Adipocyte (in vitro differentiated cells): ENCODE data around the gene VILL.
"Not testable (repeated sequence)": the region's sequence is repeated elsewhere in the genome, so short reads cannot be mapped to it uniquely, and the experiment has no call there.

Experiments
- DNase-seq: peaks from one replicate; pipeline ENCODE4 v3.0.0-alpha.2; 2015; ENCODE audit warnings: low read depth
- H3K27me3 ChIP-seq: replicated peaks from 2 replicates; pipeline ENCODE4 v1.7.0; 2013; ENCODE audit warnings: mild to moderate bottlenecking, low read length, moderate library complexity; ENCODE audit not compliant: control insufficient read depth, insufficient read depth
- H3K36me3 ChIP-seq: 2 replicates; pipeline ENCODE4 v1.7.0; 2013; ENCODE audit warnings: low read length, mild to moderate bottlenecking, moderate library complexity; ENCODE audit not compliant: control insufficient read depth, insufficient read depth, severe bottlenecking
- H3K4me1 ChIP-seq: 2 replicates; pipeline ENCODE4 v1.7.0; 2013; ENCODE audit warnings: mild to moderate bottlenecking, low read length, moderate library complexity; ENCODE audit not compliant: control insufficient read depth, insufficient read depth
- H3K4me3 ChIP-seq: 2 replicates; pipeline ENCODE4 v1.7.0; 2013; ENCODE audit warnings: mild to moderate bottlenecking, low read length, moderate library complexity
- H3K9ac ChIP-seq: 2 replicates; pipeline ENCODE4 v1.7.0; 2013; ENCODE audit warnings: mild to moderate bottlenecking, low read length, moderate library complexity
- H3K9me3 ChIP-seq: 2 replicates; pipeline ENCODE4 v1.7.0; 2013; ENCODE audit warnings: mild to moderate bottlenecking, low read length, moderate library complexity; ENCODE audit not compliant: control insufficient read depth

Gene VILL

GRCh38 chr3:37964716-37965115 is 25.9 kb upstream of the VILL start:
- Histone ChIP-seq H3K4me1 (peaks cover 18% of the 10 kb centered on the region), H3K9me3 (no peaks in the 10 kb centered on the region), H3K9ac (no peak overlapping the region), H3K4me3 (no peak overlapping the region), H3K27me3 (no peaks in the 10 kb centered on the region), H3K36me3 (peaks cover 9% of the 10 kb centered on the region)
- no peak for DNase-seq

DNA sequence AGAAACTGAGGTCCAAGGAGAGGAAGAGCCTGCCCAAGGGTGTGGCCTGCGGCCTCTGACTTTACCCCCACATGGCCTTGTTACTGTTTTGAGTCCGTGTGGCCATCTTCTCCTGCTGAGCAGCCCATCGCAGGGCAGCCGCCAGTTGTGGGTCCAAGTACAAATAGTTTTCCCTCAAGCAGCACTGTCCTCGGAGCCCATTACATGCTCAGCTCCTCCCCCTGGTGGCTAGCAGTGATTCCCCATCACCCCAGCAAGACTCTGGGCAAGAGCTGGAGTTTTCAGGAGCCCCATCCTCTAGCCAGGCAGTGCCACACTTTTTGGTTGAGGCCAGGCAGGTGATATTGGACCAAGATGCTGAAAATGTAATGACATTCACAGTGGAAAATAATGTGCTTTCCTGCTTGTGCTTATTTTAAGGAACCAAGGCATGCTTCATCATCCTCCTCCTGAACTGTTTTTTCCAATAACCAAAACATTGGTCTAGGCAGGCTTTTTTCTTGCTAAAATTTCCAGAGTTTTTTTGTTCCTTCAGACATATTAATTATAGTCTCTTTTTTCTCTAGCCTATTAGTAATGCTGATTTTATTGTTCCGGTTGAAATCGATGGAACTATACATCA is 23.2 kb upstream of the VILL start:
- no peaks in the 10 kb centered on the region for H3K27me3 ChIP-seq
- peaks cover 18% of the 10 kb centered on the region for H3K4me1 ChIP-seq
- H3K4me3 ChIP-seq = no peak overlapping the region
- no peaks in the 10 kb centered on the region for H3K9me3 ChIP-seq
- peak; percentile 69 for DNase-seq
- H3K36me3 ChIP-seq = peaks cover 19% of the 10 kb centered on the region
- H3K9ac ChIP-seq = no peak overlapping the region

DNA sequence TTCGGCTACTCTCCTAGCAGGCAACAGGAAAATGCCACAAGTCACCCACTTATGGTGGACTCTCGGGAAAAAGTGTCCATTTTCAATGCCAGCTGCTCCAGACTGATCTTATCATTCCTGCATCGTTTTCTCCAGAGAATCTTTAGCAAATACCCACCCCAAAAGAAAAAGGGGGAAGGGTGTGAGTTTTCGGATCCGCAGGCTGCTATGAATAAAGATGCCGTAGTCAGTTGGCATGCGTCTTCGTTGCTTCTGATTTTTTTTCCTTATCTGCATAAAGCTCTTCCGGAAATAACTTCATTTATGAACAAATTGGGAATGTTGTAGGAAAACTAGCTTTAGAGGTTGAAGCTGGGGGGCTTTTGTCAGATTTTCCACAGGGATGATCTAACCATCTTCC is 22.4 kb upstream of the VILL start:
- Histone ChIP-seq H3K36me3 (peaks cover 20% of the 10 kb centered on the region), H3K4me1 (peaks cover 12% of the 10 kb centered on the region)

DNA sequence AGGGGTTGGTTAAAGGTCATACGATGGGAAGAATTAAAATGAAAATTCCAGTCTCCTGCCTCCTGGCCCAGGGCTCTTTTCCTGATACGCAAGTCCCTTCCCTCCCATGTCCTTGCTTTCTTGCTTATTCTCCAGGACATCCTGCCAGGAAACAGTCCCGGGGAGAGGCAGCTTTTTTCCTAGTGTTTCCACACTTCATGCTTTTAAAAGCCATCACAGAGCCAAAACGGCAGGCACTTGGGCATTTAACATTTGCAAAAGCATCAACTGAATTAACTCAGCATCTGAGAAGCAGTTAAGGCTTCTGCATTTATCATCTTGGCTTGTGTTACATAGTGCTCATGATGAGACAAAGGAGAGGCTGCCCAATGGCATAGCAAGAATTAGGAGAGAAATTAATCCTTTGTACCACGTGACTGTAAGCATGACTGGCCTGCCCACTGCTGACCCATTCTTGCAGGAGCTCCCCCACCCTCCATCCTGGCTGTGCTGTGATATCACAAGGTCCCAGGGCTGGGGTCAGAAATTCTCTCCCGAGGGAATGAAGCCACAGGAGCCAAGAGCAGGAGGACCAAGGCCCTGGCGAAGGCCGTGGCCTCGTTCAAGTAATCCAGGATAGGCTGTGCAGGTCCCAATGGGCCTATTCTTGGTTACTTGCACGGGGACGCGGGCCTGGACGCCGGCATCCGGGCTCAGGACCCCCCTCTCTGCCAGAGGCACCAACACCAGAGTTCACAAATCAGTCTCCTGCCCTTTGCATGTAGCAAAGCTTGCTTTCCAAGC is 21.6 kb upstream of the VILL start:
- Histone ChIP-seq H3K27me3 (no peaks in the 10 kb centered on the region), H3K9me3 (no peaks in the 10 kb centered on the region), H3K4me1 (peaks cover 9% of the 10 kb centered on the region), H3K36me3 (peaks cover 22% of the 10 kb centered on the region), H3K4me3 (no peak overlapping the region), H3K9ac (peak overlapping the region; percentile 17)
- no peak for DNase-seq

More for the DNA sequence above, 22.4 kb upstream of the VILL start:
- no peaks in the 10 kb centered on the region for H3K27me3 ChIP-seq
- H3K9ac ChIP-seq = peak overlapping the region; percentile 17
- no peak overlapping the region for H3K4me3 ChIP-seq
- no peaks in the 10 kb centered on the region for H3K9me3 ChIP-seq
- no peak for DNase-seq

GRCh38 chr3:37969596-37970100 is 20.9 kb upstream of the VILL start:
- no peak overlapping the region for H3K4me3 ChIP-seq
- H3K9ac ChIP-seq = no peak overlapping the region
- H3K9me3 ChIP-seq = no peaks in the 10 kb centered on the region
- peaks cover 9% of the 10 kb centered on the region for H3K4me1 ChIP-seq
- no peaks in the 10 kb centered on the region for H3K27me3 ChIP-seq
- H3K36me3 ChIP-seq = peaks cover 22% of the 10 kb centered on the region
- no peak for DNase-seq

- Histone ChIP-seq H3K4me1 (peaks cover 9% of the 10 kb centered on the region), H3K9ac (no peak overlapping the region), H3K36me3 (peaks cover 17% of the 10 kb centered on the region), H3K4me3 (no peak overlapping the region), H3K9me3 (no peaks in the 10 kb centered on the region), H3K27me3 (no peaks in the 10 kb centered on the region)
- no peak for DNase-seq
Observed at GRCh38 chr3:37970802-37971201, 19.8 kb upstream of the VILL start.

DNA sequence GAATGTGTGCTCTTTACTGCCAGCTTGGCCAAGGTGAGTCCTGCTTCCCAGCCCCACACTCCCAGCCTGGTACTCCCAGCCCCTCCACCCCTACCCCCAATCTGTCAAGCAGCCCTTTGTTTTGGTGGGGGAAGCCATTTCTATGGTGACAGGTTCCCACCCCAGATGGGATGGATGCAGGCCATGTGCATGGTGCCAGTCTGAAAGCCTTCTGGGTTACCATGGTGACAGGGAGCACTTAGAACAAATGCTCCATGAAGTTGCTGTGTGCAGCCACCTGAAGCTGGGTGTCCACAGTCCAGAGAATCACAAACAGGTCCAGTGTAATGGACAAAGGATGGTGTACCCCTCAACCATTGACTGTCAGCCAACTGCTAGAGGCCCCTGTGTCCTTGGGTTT is 19.1 kb upstream of the VILL start:
- no peaks in the 10 kb centered on the region for H3K27me3 ChIP-seq
- H3K9me3 ChIP-seq = no peaks in the 10 kb centered on the region
- H3K4me3 ChIP-seq = no peak overlapping the region
- H3K36me3 ChIP-seq = peaks cover 24% of the 10 kb centered on the region
- H3K4me1 ChIP-seq = peaks cover 9% of the 10 kb centered on the region
- no peak overlapping the region for H3K9ac ChIP-seq
- no peak for DNase-seq

DNA sequence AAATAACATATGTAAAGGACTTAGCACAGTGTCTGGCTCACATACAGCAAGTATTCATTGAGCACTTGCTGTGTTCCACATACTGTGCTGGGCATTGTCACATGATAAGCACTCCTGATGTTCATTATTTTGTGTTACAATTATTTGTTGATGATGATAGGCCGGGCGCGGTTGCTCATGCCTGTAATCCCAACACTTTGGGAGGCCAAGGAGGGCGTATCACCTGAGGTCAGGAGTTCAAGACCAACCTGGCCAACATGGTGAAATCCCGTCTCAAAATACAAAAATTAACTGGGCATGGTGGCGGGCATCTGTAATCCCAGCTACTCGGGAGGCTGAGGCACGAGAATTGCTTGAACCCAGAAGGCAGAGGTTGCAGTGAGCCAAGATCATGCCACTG is 18.5 kb upstream of the VILL start:
- not testable (repeated sequence) for H3K4me3 ChIP-seq, H3K9ac ChIP-seq, H3K27me3 ChIP-seq, DNase-seq, H3K9me3 ChIP-seq, H3K4me1 ChIP-seq
- H3K36me3 ChIP-seq = peaks cover 30% of the 10 kb centered on the region

DNA sequence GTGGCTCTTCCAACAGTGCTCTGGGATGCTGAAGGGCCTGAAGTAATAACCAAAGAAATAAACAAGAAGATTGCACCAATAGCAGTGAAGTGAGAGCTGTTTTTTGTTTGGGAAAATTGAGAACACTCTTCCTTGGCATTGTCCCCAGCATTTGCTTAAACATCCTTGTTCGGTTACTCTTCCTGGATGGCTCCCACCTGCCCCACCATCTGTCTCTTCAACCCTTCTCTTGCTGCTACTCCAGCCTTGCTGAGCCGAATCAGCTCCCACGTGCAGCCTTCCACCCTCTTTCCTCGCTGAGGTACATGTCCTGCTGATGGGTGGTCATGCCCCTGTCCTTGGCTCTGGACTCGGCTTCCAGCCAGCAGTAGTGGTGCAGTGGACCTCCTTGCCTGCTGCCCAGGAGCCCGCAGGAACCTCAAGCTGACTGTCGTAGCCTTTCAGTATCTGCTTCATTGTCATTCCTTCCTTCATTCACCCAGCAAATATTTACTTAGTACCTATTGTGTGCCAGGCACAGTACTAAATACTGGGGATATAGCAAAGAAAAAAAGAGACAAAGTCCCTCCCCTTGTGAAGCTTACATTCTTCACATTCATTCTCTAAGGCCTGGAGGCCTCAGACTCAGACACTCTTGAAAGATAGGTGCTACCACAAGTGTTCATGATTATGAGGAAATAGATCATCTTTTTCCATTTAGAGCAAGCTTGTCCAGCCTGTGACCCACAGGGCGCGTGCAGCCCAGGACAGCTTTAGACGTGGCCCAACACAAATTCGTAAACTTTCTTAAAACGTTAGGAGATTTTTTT is 17.1 kb upstream of the VILL start:
- peaks cover 30% of the 10 kb centered on the region for H3K36me3 ChIP-seq
- H3K4me3 ChIP-seq = no peak overlapping the region
- H3K27me3 ChIP-seq = no peaks in the 10 kb centered on the region
- no peaks in the 10 kb centered on the region for H3K9me3 ChIP-seq
- peak; percentile 18 for DNase-seq
- peaks cover 20% of the 10 kb centered on the region for H3K4me1 ChIP-seq
- no peak overlapping the region for H3K9ac ChIP-seq

GRCh38 chr3:37974121-37975083 is 16.2 kb upstream of the VILL start:
- H3K4me3 ChIP-seq = no peak overlapping the region
- H3K4me1 ChIP-seq = peaks cover 18% of the 10 kb centered on the region
- peaks cover 30% of the 10 kb centered on the region for H3K36me3 ChIP-seq
- H3K9me3 ChIP-seq = no peaks in the 10 kb centered on the region
- peak; percentile 65 for DNase-seq
- H3K9ac ChIP-seq = no peak overlapping the region
- H3K27me3 ChIP-seq = no peaks in the 10 kb centered on the region
